Activated T-helper 1 cell treated with anti-CD3 and anti-CD28 coated beads, Interleukin-12 subunit alpha, Interleukin-12 subunit beta, Interleukin-2, Interleukin-4 antibody, amounts not matched to agents 30 ng/mL and 10 ng/mL and 1 ng/mL, durations not matched to agents 14 hours and 24 hours and 36 hours (primary cell): Measurements from ENCODE around the gene ITFG1. TPM values are rescaled to one million over a fixed set of nuclear protein-coding genes. Genes with fewer than 3 reads are reported as not detected.

Experiments used
- DNase-seq: peaks from one replicate; pipeline ENCODE4 v3.0.0; 2021; ENCODE audit warnings: low spot score
- H3K27ac Mint-ChIP-seq: one replicate; pipeline ENCODE4 v1.8.0; 2021; ENCODE audit warnings: mild to moderate bottlenecking, mixed read lengths
- H3K27me3 Mint-ChIP-seq: one replicate; pipeline ENCODE4 v1.8.0; 2022; ENCODE audit warnings: mild to moderate bottlenecking, moderate library complexity, mixed read lengths; ENCODE audit not compliant: insufficient read depth
- H3K36me3 Mint-ChIP-seq: one replicate; pipeline ENCODE4 v1.8.0; 2021; ENCODE audit warnings: low read depth, mixed read lengths
- H3K4me1 Mint-ChIP-seq: one replicate; pipeline ENCODE4 v1.8.0; 2021; ENCODE audit warnings: low read depth, mixed read lengths
- H3K4me3 Mint-ChIP-seq: one replicate; pipeline ENCODE4 v1.8.0; 2021; ENCODE audit warnings: mild to moderate bottlenecking, moderate library complexity, mixed read lengths
- H3K9me3 Mint-ChIP-seq: one replicate; pipeline ENCODE4 v1.8.0; 2021; ENCODE audit warnings: mixed read lengths
- intact Hi-C: fragments of 100-400 bp; cut with micrococcal nuclease; formaldehyde crosslinking; loops from one replicate; pipeline ENCODE4 v1.15.1; 2024
- total RNA-seq: library from RNA; stranded (reverse); gene quantifications from 2 replicates; pipeline ENCODE4 v1.2.3, GENCODE V29; 2022

ITFG1 gene
- total RNA-seq, 1 donor from 2014 or later = 25.4 TPM

- H3K9me3 Mint-ChIP-seq = no peaks in the 10 kb centered on the region
- no peak overlapping the region for H3K27ac Mint-ChIP-seq
- peaks cover 15% of the 10 kb centered on the region for H3K36me3 Mint-ChIP-seq
- H3K4me3 Mint-ChIP-seq = no peak overlapping the region
- intact Hi-C loops = no loop called here
- DNase-seq = no peak
- H3K27me3 Mint-ChIP-seq = no peaks in the 10 kb centered on the region
- H3K4me1 Mint-ChIP-seq = peaks cover 15% of the 10 kb centered on the region
These were observed 351.5 kb downstream of the ITFG1 start for GRCh38 chr16:47109361-47109760.

Other genes with a start within 250 kb of the ITFG1 start
- gene PHKB, start 268 bp upstream of the ITFG1 start, total RNA-seq = 24.4 and 26.6 TPM in 2 replicates